Progenitor cell of endocrine pancreas (in vitro differentiated cells): ENCODE data around the gene ZNF761. TPM values are rescaled to one million over a fixed set of nuclear protein-coding genes. Genes with fewer than 3 reads are reported as not detected.
"Not testable (repeated sequence)": the region's sequence is repeated elsewhere in the genome, so short reads cannot be mapped to it uniquely, and the experiment has no call there.

ENCODE experiments used
- DNase-seq: peaks from one replicate; pipeline ENCODE4 v3.0.0; 2021; ENCODE audit warnings: low spot score; ENCODE audit not compliant: unreplicated experiment
- H3K27ac Mint-ChIP-seq: 2 replicates; pipeline ENCODE4 v1.8.0; 2021; ENCODE audit warnings: mild to moderate bottlenecking, moderate library complexity, mixed read lengths
- H3K27me3 Mint-ChIP-seq: 2 replicates; pipeline ENCODE4 v1.8.0; 2021; ENCODE audit warnings: mixed read lengths
- H3K36me3 Mint-ChIP-seq: 2 replicates; pipeline ENCODE4 v1.8.0; 2022; ENCODE audit warnings: mixed read lengths; ENCODE audit not compliant: insufficient read depth
- H3K4me1 Mint-ChIP-seq: 2 replicates; pipeline ENCODE4 v1.8.0; 2021; ENCODE audit warnings: low read depth, mixed read lengths
- H3K4me3 Mint-ChIP-seq: 2 replicates; pipeline ENCODE4 v1.8.0; 2021; ENCODE audit warnings: low read depth, mild to moderate bottlenecking, moderate library complexity, mixed read lengths
- H3K9me3 Mint-ChIP-seq: 2 replicates; pipeline ENCODE4 v1.8.0; 2021; ENCODE audit warnings: low read depth, mixed read lengths
- CTCF ChIP-seq: fragments of 200-600 bp; sonication (generic); IDR thresholded peaks from one replicate; pipeline ENCODE4 v1.5.0; 2021; ENCODE audit warnings: antibody characterized with exemption, mild to moderate bottlenecking; ENCODE audit not compliant: unreplicated experiment
- total RNA-seq: library from RNA; stranded (reverse); gene quantifications from 2 replicates; pipeline ENCODE4 v1.2.1, GENCODE V29; 2021

The ZNF761 gene
- total RNA-seq, 1 donor from 2014 or later = 65.9 TPM

- Mint-ChIP-seq H3K27ac (no peak overlapping the region), H3K27me3 (no peaks in the 10 kb centered on the region), H3K4me3 (no peak overlapping the region), H3K36me3 (peaks cover 74% of the 10 kb centered on the region), H3K4me1 (no peaks in the 10 kb centered on the region), H3K9me3 (peaks cover 21% of the 10 kb centered on the region)
- no peak for TF ChIP-seq CTCF
- no peak for DNase-seq
Measured at GRCh38 chr19:53485046-53486004, 53.5 kb downstream of the ZNF761 start.

GRCh38 chr19:53492153-53492552 is 60.4 kb downstream of the ZNF761 start:
- Mint-ChIP-seq H3K4me3 (no peak overlapping the region), H3K27me3 (no peaks in the 10 kb centered on the region), H3K4me1 (peaks cover 2% of the 10 kb centered on the region), H3K36me3 (peaks cover 68% of the 10 kb centered on the region), H3K27ac (no peak overlapping the region), H3K9me3 (peaks cover 36% of the 10 kb centered on the region)
- no peak for DNase-seq
- no peak for TF ChIP-seq CTCF

GRCh38 chr19:53497311-53498023 is 65.7 kb downstream of the ZNF761 start:
- Mint-ChIP-seq H3K36me3 (peaks cover 21% of the 10 kb centered on the region), H3K9me3 (peaks cover 11% of the 10 kb centered on the region), H3K27ac (peak overlapping the region; percentile 42), H3K4me1 (peaks cover 12% of the 10 kb centered on the region)
- DNase-seq, H3K4me3 Mint-ChIP-seq, H3K27me3 Mint-ChIP-seq: not testable (repeated sequence)

GRCh38 chr19:53498024-53498395 is 66.2 kb downstream of the ZNF761 start:
- peaks cover 12% of the 10 kb centered on the region for H3K4me1 Mint-ChIP-seq
- not testable (repeated sequence) for DNase-seq, H3K27me3 Mint-ChIP-seq, H3K27ac Mint-ChIP-seq, H3K9me3 Mint-ChIP-seq, H3K4me3 Mint-ChIP-seq
- peaks cover 16% of the 10 kb centered on the region for H3K36me3 Mint-ChIP-seq

GRCh38 chr19:53503151-53503550 is 71.4 kb downstream of the ZNF761 start:
- not testable (repeated sequence) for H3K4me3 Mint-ChIP-seq, H3K27ac Mint-ChIP-seq
- H3K4me1 Mint-ChIP-seq = peaks cover 22% of the 10 kb centered on the region

GRCh38 chr19:53503671-53504364 is 72.0 kb downstream of the ZNF761 start:
- H3K4me3 Mint-ChIP-seq = peak overlapping the region; percentile 65
- not testable (repeated sequence) for H3K9me3 Mint-ChIP-seq, H3K27ac Mint-ChIP-seq, DNase-seq, H3K27me3 Mint-ChIP-seq, H3K36me3 Mint-ChIP-seq
- peaks cover 23% of the 10 kb centered on the region for H3K4me1 Mint-ChIP-seq

More at GRCh38 chr19:53503151-53503550, 71.4 kb downstream of the ZNF761 start:
- not testable (repeated sequence) for H3K9me3 Mint-ChIP-seq, H3K36me3 Mint-ChIP-seq, DNase-seq, H3K27me3 Mint-ChIP-seq

- not testable (repeated sequence) for H3K36me3 Mint-ChIP-seq, DNase-seq, H3K27me3 Mint-ChIP-seq, H3K9me3 Mint-ChIP-seq
- peak; percentile 36 for TF ChIP-seq CTCF
- H3K4me3 Mint-ChIP-seq = peak overlapping the region; percentile 65
- peaks cover 25% of the 10 kb centered on the region for H3K4me1 Mint-ChIP-seq
- H3K27ac Mint-ChIP-seq = peak overlapping the region; percentile 33
Measured at GRCh38 chr19:53504365-53504703, 72.5 kb downstream of the ZNF761 start.
